NCI-H82 (cell line): ENCODE results near the gene KCNQ1OT1.

Source experiments
- DNase-seq: peaks from one replicate; lab custom pipeline; 2025; lab: John Stamatoyannopoulos, UW

KCNQ1OT1 gene

GRCh38 chr11:2666828-2667570 is 32.8 kb downstream of the KCNQ1OT1 start:
- DNase-seq: peak; percentile 80

- no peak for DNase-seq
Measured at GRCh38 chr11:2666401-2666741, 33.4 kb downstream of the KCNQ1OT1 start.

GRCh38 chr11:2665526-2666400 is 34.0 kb downstream of the KCNQ1OT1 start:
- DNase-seq: no peak

GRCh38 chr11:2664791-2665525 is 34.8 kb downstream of the KCNQ1OT1 start:
- DNase-seq: no peak

GRCh38 chr11:2664376-2664775 is 35.4 kb downstream of the KCNQ1OT1 start:
- no peak for DNase-seq

- no peak for DNase-seq
Measured at GRCh38 chr11:2663915-2664314, 35.9 kb downstream of the KCNQ1OT1 start.

- DNase-seq: no peak
Measured at GRCh38 chr11:2663506-2663905, 36.3 kb downstream of the KCNQ1OT1 start.

GRCh38 chr11:2662430-2663299 is 37.1 kb downstream of the KCNQ1OT1 start:
- DNase-seq: no peak

- no peak for DNase-seq
Measured at GRCh38 chr11:2662024-2662312, 37.8 kb downstream of the KCNQ1OT1 start.

- DNase-seq: no peak
Measured at GRCh38 chr11:2661173-2662023, 38.4 kb downstream of the KCNQ1OT1 start.

- DNase-seq: no peak
Measured at GRCh38 chr11:2660357-2660939, 39.3 kb downstream of the KCNQ1OT1 start.

GRCh38 chr11:2657697-2658284 is 42.0 kb downstream of the KCNQ1OT1 start:
- no peak for DNase-seq

GRCh38 chr11:2656859-2657258 is 42.9 kb downstream of the KCNQ1OT1 start:
- DNase-seq: no peak

GRCh38 chr11:2655834-2656622 is 43.8 kb downstream of the KCNQ1OT1 start:
- DNase-seq: no peak

- DNase-seq: no peak
Measured at GRCh38 chr11:2655016-2655719, 44.6 kb downstream of the KCNQ1OT1 start.

GRCh38 chr11:2653930-2654739 is 45.7 kb downstream of the KCNQ1OT1 start:
- peak; percentile 63 for DNase-seq

GRCh38 chr11:2653198-2653551 is 46.6 kb downstream of the KCNQ1OT1 start:
- no peak for DNase-seq
